GM19239 (cell line): ENCODE measurements around the gene NUP85.
A peak's percentile ranks its signal among the peaks of the same experiment; 100 is the strongest.
"Not testable (repeated sequence)": the region's sequence is repeated elsewhere in the genome, so short reads cannot be mapped to it uniquely, and the experiment has no call there.

Experiments used
- DNase-seq: peaks from one replicate; pipeline ENCODE4 v3.0.0; 2011; ENCODE audit warnings: low spot score; ENCODE audit not compliant: insufficient read length
- FAIRE-seq: peaks from 2 replicates; lab custom pipeline; 2011; peaks lifted over from hg19 to GRCh38; lab: Jason Lieb, UNC

Gene NUP85

GRCh38 chr17:75265614-75266315 lies 60.3 kb downstream of the NUP85 start:
- DNase-seq: no peak
- no peak for FAIRE-seq

- FAIRE-seq: no peak
Measured at GRCh38 chr17:75266316-75267152, 61.1 kb downstream of the NUP85 start.

GRCh38 chr17:75267153-75267410 lies 61.6 kb downstream of the NUP85 start:
- FAIRE-seq: no peak
- DNase-seq: no peak

More at GRCh38 chr17:75266316-75267152, 61.1 kb downstream of the NUP85 start:
- DNase-seq: no peak

GRCh38 chr17:75267411-75268232 lies 62.1 kb downstream of the NUP85 start:
- no peak for DNase-seq
- FAIRE-seq: no peak

- DNase-seq: no peak
- no peak for FAIRE-seq
Measured at GRCh38 chr17:75269844-75270217, 64.4 kb downstream of the NUP85 start.

GRCh38 chr17:75270218-75270965 lies 64.9 kb downstream of the NUP85 start:
- DNase-seq (peak; percentile 65), FAIRE-seq (peak; percentile 78)

GRCh38 chr17:75270966-75271232 lies 65.4 kb downstream of the NUP85 start, which contains the start of gene MIF4GD:
MIF4GD (minus strand) TSS chr17:75271231; CDS start chr17:75270195, 1,036 bp downstream.
- FAIRE-seq (no peak), DNase-seq (no peak)

GRCh38 chr17:75271233-75271954 lies 65.9 kb downstream of the NUP85 start:
- DNase-seq: peak; percentile 92
- FAIRE-seq: peak; percentile 28

- FAIRE-seq (peak; percentile 55), DNase-seq (peak; percentile 63)
Measured at GRCh38 chr17:75271955-75272847, 66.7 kb downstream of the NUP85 start.

GRCh38 chr17:75272848-75273184 lies 67.3 kb downstream of the NUP85 start:
- no peak for FAIRE-seq
- DNase-seq: no peak

GRCh38 chr17:75273977-75274708 lies 68.7 kb downstream of the NUP85 start:
- FAIRE-seq: no peak
- DNase-seq: no peak

- DNase-seq (no peak), FAIRE-seq (no peak)
Measured at GRCh38 chr17:75277664-75278071, 72.2 kb downstream of the NUP85 start.

GRCh38 chr17:75280189-75280588 lies 74.7 kb downstream of the NUP85 start:
- not testable (repeated sequence) for FAIRE-seq, DNase-seq

GRCh38 chr17:75285123-75285522 lies 79.6 kb downstream of the NUP85 start:
- DNase-seq (no peak), FAIRE-seq (no peak)
